IPS-18c (cell line): ENCODE results near the gene TP53TG5.

ENCODE experiments used
- H3K4me3 ChIP-seq: 2 replicates; pipeline ENCODE4 v1.7.0; 2013; ENCODE audit warnings: low read depth, mild to moderate bottlenecking, low read length, moderate library complexity; ENCODE audit not compliant: insufficient read depth
- H3K9me3 ChIP-seq: one replicate; pipeline ENCODE4 v1.6.1; 2013; ENCODE audit warnings: mild to moderate bottlenecking, low read length, moderate library complexity; ENCODE audit not compliant: control insufficient read depth, insufficient read depth

TP53TG5 gene

GRCh38 chr20:45322952-45323383 lies 55.2 kb downstream of the TP53TG5 start:
- H3K4me3 ChIP-seq = no peak overlapping the region
- H3K9me3 ChIP-seq = no peaks in the 10 kb centered on the region
